ENCODE measurements around the gene SLC15A4. TPM values are rescaled to one million over a fixed set of nuclear protein-coding genes. Genes with fewer than 3 reads are reported as not detected.
"Not testable (repeated sequence)": the region's sequence is repeated elsewhere in the genome, so short reads cannot be mapped to it uniquely, and the experiment has no call there.

The SLC15A4 gene
- total RNA-seq, 1 donor from 2014 or later: 30.0 TPM

DNA sequence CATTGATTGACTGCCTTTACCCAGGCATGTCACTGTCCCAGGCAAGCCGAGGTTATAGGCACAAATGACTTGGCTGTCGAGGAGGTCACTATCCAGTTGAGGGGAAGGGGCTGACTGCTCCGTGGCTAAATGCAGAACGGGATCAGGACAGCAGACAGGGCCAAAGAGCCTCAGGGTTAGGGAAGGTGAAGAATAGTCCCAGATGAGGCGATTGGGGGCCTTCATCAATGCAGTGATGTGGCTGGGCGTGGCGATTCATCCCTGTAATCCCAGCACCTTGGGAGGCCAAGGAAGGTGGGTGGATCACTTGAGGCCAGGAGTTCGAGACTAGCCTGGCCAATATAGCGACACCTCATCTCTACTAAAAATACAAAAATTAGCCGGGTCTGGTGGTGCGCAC, 18.8 kb upstream of the SLC15A4 start:
- Histone ChIP-seq H3K27ac (no peak overlapping the region), H3K36me3 (no peaks in the 10 kb centered on the region), H3K4me1 (no peaks in the 10 kb centered on the region), H3K4me3 (no peak overlapping the region), H3K9me3 (no peaks in the 10 kb centered on the region), H3K27me3 (ENCODE audit: low read depth) (no peaks in the 10 kb centered on the region)
- TF ChIP-seq, protein P1, sequence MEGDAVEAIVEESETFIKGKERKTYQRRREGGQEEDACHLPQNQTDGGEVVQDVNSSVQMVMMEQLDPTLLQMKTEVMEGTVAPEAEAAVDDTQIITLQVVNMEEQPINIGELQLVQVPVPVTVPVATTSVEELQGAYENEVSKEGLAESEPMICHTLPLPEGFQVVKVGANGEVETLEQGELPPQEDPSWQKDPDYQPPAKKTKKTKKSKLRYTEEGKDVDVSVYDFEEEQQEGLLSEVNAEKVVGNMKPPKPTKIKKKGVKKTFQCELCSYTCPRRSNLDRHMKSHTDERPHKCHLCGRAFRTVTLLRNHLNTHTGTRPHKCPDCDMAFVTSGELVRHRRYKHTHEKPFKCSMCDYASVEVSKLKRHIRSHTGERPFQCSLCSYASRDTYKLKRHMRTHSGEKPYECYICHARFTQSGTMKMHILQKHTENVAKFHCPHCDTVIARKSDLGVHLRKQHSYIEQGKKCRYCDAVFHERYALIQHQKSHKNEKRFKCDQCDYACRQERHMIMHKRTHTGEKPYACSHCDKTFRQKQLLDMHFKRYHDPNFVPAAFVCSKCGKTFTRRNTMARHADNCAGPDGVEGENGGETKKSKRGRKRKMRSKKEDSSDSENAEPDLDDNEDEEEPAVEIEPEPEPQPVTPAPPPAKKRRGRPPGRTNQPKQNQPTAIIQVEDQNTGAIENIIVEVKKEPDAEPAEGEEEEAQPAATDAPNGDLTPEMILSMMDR (IDR thresholded peaks at IDR 0.05): no peak
- intact Hi-C loops (cut with DNase I): no loop called here
- no peak for ATAC-seq
- DNase-seq: no peak

DNA sequence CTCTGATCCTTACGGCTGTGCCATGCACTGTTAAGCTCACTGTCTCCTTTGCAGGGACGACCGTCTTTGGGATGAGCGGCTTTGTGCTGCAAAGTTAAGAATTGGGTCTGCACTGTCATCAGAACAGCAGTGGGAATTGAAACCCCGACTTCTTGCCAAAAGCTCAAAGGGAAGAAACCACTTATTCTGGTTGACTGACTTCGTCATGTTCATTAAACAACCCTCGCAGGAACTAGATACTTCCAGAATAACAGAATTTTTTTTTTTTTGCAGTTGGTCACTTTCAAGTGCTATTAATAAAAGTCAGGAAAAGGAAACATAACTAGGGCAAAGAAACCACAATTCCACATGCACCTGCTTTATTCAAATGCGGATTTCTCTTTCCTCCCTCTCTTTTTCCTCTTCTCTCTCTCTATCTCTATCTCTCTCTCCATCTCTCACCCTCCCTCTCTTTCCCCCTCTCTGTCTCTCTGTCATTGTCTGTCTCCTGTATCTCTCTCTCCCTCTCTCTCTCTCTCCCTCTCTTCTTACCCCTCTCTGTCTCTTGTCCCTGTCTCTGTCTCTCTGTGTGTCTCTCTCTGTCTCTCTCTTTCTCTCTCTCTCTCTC, 17.2 kb upstream of the SLC15A4 start:
- Histone ChIP-seq H3K36me3 (no peaks in the 10 kb centered on the region), H3K27me3 (ENCODE audit: low read depth) (no peaks in the 10 kb centered on the region), H3K27ac (no peak overlapping the region), H3K4me1 (no peaks in the 10 kb centered on the region), H3K4me3 (no peak overlapping the region), H3K9me3 (no peaks in the 10 kb centered on the region)
- TF ChIP-seq, protein P1 (IDR thresholded peaks at IDR 0.05): no peak
- DNase-seq (no peak), ATAC-seq (no peak)
- intact Hi-C loops (cut with DNase I): no loop called here

- ATAC-seq; DNase-seq; H3K27ac ChIP-seq; H3K4me3 ChIP-seq; H3K36me3 ChIP-seq; intact Hi-C loops (cut with DNase I); H3K9me3 ChIP-seq; H3K27me3 ChIP-seq (ENCODE audit: low read depth); H3K4me1 ChIP-seq: not testable (repeated sequence)
Measured at GRCh38 chr12:128839885-128840284, 16.1 kb upstream of the SLC15A4 start.

- no peak overlapping the region for H3K27ac ChIP-seq
- no peaks in the 10 kb centered on the region for H3K36me3 ChIP-seq
- peaks cover 8% of the 10 kb centered on the region for H3K4me1 ChIP-seq
- TF ChIP-seq, protein P1 (IDR thresholded peaks at IDR 0.05): no peak
- no peak for DNase-seq
- no peaks in the 10 kb centered on the region for H3K9me3 ChIP-seq
- no peaks in the 10 kb centered on the region for H3K27me3 ChIP-seq (ENCODE audit: low read depth)
- intact Hi-C loops (cut with DNase I): no loop called here
- ATAC-seq: no peak
- no peak overlapping the region for H3K4me3 ChIP-seq
Measured at GRCh38 chr12:128833418-128833817, 9.7 kb upstream of the SLC15A4 start.

DNA sequence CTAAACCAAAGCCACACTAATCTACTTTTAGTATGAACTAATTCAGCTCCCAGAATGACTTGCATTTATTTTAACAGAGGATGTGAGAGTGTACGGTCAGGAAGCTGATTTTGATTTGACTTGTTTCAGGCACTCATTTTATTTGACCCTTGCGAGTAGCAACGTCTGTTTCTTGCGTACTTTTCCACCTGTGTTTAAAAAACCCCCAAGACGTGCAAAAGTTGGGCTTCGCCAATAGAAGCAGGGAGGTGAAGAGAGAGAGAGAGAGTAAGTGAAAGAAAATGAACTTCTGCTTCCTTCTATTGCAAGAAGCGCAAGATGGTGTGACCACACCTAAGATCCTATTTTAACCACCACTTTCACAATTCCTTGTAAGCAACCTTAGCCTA, 6.7 kb upstream of the SLC15A4 start:
- intact Hi-C loops (cut with DNase I): no loop called here
- Histone ChIP-seq H3K27ac (peak overlapping the region; percentile 63), H3K27me3 (ENCODE audit: low read depth) (no peaks in the 10 kb centered on the region), H3K9me3 (no peaks in the 10 kb centered on the region), H3K4me3 (no peak overlapping the region), H3K36me3 (no peaks in the 10 kb centered on the region), H3K4me1 (peaks cover 8% of the 10 kb centered on the region)
- no peak for DNase-seq
- ATAC-seq: peak; percentile 57 to 63
- TF ChIP-seq, protein P1 (IDR thresholded peaks at IDR 0.05): no peak

DNA sequence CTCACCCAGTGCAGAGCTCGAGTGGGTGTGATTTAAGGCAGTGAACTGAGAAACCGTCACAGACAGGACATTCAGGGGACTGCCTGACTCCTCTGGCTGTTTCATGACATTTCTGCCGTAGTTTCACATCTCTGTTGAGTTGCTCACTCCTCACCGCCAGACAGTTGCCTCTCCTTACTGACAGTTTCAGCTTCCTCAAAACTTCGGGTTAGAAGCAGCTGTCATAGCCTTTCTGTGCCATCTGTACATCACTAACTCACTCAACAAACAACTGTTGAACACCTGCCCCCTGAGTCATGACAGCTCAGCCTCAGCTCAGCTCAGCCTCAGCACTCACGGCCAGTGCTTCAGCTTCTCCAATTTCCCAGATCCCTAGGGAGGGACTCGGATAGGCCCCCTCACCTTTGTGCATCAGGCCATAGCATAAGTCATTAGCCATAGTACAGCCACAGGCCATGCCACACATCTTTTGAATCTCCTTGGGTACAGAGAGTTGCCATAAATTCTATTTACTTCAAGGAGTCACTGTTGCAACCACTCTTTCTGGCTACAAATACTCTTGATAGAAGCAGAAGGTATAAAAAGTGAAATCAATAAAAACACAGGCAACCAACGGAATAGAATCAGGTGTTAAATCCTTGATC, 6.2 kb upstream of the SLC15A4 start:
- intact Hi-C loops (cut with DNase I): no loop called here
- Histone ChIP-seq H3K9me3 (no peaks in the 10 kb centered on the region), H3K36me3 (no peaks in the 10 kb centered on the region), H3K27me3 (ENCODE audit: low read depth) (no peaks in the 10 kb centered on the region), H3K4me3 (no peak overlapping the region), H3K27ac (peak overlapping the region; percentile 63), H3K4me1 (peaks cover 8% of the 10 kb centered on the region)
- ATAC-seq (peak; percentile 71 to 91), DNase-seq (peak; percentile 47)
- TF ChIP-seq, protein P1 (IDR thresholded peaks at IDR 0.05): no peak
